GM12875 (cell line): ENCODE measurements around the gene PELI1.

Experiments
- H3K4me3 ChIP-seq: one replicate; pipeline ENCODE4 v1.5.1; 2011; ENCODE audit warnings: low read depth, low read length, control low read depth
- CTCF ChIP-seq: IDR thresholded peaks from 2 replicates; pipeline ENCODE4 v1.5.1; 2011; ENCODE audit warnings: low read depth, mild to moderate bottlenecking, control low read depth, inconsistent platforms, low read length, moderate library complexity, borderline replicate concordance; ENCODE audit not compliant: insufficient read depth

The PELI1 gene

GRCh38 chr2:64186699-64187605 lies 42.7 kb upstream of the PELI1 start:
- no peak overlapping the region for H3K4me3 ChIP-seq
- no peak for TF ChIP-seq CTCF

- TF ChIP-seq CTCF, result no peak
- no peak overlapping the region for H3K4me3 ChIP-seq
Observed at GRCh38 chr2:64179582-64180321, 35.5 kb upstream of the PELI1 start.

GRCh38 chr2:64177315-64177714 lies 33.1 kb upstream of the PELI1 start:
- TF ChIP-seq CTCF, result no peak
- no peak overlapping the region for H3K4me3 ChIP-seq

GRCh38 chr2:64175419-64176197 lies 31.4 kb upstream of the PELI1 start:
- TF ChIP-seq CTCF, result no peak
- no peak overlapping the region for H3K4me3 ChIP-seq

GRCh38 chr2:64173156-64174135 lies 29.2 kb upstream of the PELI1 start:
- TF ChIP-seq CTCF, result no peak
- no peak overlapping the region for H3K4me3 ChIP-seq

GRCh38 chr2:64168756-64169155 lies 24.5 kb upstream of the PELI1 start:
- H3K4me3 ChIP-seq, result no peak overlapping the region
- no peak for TF ChIP-seq CTCF
